GOT3 (cell line): ENCODE results near the gene MATK.
"Not testable (repeated sequence)": the region's sequence is repeated elsewhere in the genome, so short reads cannot be mapped to it uniquely, and the experiment has no call there.

ENCODE experiments used
- DNase-seq: peaks from one replicate; lab custom pipeline; 2025; ENCODE audit warnings: mixed read lengths; lab: John Stamatoyannopoulos, UW

The MATK gene

DNA sequence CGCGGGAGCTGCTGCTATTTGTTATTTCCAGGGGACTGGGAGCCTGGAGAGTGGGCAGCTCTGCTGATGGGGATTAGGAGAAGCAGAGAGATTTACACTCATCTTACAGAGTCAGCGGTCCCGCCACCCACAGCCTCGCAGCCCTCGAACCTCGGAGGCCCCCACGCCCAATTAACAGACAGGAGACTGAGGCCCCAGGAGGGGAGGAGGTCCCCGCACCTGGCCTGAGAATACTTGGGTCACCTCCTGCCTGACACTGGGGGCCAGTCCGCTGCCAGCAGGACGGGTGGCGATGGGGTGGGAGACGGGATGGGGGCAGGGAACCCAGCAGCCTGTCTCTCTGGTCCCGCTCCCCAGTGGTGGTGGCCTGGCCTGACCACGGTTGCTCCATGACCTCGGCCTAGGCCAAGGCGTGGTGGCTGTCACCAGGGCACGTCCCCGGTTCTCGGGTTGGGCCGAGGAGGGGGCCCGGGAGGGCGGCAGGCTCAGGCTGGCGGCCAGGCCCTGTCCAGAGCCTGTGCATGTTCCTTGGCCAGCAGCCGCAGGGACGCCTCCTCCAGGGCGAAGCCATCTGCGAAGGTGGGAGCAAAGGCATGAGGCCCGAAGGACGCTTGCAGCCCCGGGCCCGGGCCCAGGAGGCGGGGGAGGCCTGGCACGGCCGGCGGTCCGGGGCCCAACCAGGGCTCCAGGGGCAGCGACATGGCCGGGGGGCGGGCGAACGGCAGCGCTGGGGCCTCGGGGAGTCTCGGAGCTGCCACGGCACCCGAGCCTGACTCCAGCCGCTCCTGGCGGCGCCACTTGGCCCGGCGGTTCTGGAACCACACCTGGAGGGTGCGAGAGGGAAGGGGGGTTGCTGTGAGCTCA lies 15.8 kb downstream of the MATK start:
- no peak for DNase-seq

DNA sequence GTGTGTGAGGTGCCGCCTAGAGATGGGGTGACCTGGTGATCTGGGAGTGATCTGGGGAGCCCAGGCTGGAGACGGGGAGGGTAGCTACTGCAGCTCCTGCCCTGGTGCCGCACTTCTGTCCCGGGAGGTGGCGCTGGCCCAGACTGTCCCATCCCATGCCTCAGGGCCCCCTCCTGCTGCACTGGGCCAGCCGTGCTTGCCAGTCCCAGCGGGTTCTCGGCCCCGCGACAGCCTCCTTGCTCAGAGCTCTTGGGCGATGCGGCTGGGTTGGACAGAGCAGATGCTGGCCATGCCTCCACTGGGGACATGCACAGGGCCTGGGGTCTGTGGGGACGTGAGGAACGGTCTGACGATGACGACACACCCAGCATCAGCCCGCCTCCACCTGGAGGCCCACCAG lies 16.7 kb downstream of the MATK start:
- DNase-seq: no peak

DNA sequence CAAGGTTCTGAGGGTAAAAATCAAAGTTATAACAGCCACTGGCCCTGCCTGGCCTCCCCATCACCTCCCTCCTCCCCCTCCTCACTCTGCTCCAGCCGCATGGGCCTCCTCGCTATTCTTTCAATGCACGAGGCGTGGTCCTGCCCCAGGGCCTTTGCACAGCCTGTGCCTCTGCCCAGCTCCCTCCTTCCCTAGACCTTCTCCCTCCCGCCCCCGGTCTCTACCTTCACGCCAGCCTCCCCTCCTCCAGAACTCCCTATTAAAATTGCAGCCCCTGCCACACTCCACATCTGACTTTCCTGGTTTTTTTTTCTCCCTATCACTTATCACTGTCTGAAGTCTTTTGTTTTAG lies 17.5 kb downstream of the MATK start:
- no peak for DNase-seq

DNA sequence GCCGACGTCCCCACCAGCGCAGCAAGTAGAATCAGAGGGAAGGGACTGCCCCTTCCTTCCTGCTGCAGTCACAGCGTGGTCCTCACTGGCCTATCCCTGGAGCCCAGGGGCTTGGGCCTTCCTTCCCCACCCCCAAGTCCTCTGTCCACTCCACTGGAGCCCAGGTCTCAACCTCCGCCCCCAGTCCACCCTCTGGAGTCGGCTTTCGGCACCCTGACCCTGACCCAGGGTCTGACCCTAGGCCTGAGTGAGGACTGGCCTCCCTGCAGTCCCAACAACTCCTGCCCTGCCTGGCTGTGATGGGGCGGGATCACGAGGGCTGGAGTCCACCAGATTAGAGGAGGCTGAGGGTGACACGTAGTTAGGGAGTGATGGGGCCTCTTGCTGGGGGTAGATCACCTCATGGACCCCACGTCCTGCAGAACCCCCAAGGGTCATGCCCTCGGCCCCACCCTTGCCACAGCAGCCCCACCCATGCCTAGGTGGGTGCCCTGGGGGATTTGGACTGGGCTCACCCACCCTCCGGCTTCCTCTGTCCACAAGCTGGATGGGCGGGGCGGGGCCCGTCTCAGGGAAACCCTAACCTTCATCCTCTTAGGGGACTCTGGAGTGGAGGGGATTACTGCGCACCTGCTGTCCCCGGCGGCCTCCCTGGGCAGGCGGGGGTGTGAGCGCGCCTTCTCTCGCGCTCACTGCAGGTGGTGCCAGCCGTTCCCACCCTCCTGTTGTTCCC lies 18.0 kb downstream of the MATK start:
- DNase-seq: no peak

DNA sequence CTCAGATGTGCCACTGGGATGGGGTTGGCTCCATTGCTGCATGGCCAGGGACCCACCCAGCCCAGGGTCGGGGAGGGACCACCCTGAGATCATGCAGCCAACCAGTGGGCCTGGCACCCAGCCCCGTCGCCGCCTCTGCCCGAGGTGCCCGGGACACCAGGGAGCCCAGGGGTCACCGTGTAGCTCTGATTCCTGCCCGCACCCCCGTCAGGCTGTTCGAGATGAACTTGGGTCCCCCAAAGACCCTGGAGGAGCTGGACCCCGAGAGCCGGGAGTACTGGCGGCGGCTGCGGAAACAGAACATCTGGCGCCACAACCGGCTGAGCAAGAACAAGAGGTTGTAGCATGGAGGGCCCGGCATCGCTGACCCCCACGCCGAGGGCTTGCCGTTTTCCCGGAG lies 19.1 kb downstream of the MATK start:
- no peak for DNase-seq

DNA sequence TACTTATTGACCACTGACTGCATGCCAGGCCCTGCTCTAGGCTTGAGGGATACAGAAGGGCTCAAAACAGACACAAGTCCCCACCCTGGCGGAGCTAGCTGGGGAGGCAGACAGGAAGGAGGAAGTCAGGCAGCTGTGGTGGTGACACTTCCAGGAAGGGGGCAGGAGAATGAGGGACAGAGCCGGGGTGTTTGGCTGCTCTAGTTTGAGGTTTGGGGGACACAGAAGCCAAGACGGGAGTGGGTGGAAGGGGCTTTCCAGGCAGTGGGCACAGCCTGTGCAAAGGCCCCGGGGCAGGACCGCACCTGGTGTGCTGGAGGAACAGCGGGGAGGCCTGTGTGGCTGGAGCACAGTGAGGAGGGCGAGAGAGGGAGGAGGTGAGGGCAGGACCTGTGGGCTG lies 19.7 kb downstream of the MATK start:
- DNase-seq: no peak

DNA sequence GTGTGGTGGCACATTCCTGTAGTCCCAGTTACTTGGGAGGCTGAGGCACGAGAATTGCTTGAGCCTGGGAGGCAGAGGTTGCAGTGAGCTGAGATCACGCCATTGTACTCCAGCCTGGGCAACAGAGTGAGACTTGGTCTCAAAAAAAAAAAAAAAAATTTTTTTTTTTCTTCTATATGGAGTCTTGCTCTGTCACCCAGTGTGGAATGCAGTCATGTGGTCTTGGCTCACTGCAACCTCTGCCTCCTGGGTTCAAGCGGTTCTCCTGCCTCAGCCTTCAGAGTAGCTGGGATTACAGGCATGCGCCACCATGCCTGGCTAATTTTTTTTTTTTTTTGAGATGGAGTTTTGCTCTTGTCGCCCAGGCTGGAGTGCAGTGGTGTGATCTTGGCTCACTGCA lies 20.4 kb downstream of the MATK start:
- DNase-seq: not testable (repeated sequence)

DNA sequence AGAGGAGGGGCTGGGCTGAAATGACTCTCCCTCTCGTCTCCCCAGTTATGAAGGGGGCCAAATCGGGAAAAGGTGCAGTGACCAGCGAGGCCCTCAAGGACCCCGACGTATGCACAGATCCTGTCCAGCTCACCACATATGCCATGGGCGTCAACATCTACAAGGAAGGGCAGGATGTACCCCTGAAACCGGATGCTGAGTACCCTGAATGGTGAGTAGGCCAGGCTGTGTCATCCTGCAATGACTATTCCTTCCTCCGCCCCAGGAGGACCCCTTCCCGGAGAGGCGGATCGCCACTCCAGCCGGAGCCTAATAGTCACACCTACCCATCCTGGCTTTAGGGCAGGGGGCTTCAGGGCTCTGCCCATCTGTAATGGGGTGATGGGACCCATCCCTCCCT lies 21.1 kb downstream of the MATK start:
- no peak for DNase-seq

DNA sequence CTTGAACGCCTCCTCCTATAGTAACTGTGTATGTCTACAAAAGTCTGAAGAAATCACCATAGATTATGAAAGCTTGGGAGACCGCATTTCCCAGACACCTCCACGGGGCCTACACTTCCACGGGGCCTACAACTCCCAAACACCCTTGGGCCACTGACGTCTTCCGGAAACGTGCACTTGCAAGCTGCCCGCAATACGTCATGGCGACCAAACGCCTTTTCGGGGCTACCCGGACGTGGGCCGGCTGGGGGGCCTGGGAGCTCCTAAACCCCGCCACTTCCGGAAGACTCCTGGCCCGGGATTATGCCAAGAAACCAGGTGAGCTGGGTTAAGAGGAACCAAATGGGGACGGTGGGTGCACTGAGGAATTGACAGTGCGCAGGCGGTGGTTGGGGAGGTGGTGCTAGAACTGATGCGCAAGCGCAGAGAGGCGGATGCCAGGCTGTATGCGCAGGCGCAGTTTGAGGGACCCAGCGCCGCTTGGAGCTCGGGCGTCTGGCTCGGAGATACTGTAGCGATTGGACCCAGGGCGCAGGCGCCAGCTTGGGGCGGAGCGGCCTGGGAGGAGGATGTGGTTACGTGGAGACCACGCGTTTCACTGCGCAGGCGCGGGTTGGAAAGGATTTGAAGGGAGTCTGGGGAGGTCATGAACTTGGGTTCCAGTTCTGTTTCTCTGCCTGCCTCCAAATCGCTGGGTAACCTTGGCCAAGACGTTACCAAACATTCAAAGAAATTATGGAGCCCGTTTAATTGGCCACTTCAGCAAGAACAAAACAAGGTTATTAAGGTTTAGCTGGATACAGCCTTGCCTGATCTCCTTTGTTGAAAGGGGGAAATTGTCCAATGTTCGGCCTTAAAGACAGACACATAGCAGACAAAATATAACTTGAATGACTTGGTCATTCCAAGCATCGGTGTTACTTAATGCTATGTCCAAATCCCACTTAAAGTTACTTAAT lies 23.4 kb downstream of the MATK start, which contains the start of gene MRPL54:
TSS of gene MRPL54 (plus strand) at position 182 of the 959 bp plus-strand sequence. CDS start at position 201, 19 bp downstream.
- DNase-seq: peak; percentile 98

DNA sequence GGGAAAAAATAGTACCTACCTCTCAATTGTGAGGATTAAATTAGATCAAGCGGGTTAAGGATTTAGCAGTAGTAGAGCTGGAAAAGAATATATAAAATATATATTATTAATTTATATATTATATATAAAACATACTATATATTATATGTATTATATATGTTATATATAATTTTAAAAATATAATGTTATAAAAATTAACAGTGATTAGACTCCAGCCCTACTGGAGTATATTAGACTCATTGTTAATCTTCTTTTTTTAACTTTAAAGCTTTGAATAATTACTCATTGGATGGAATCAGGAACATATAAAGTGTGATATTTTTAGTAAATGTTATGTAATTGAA lies 24.1 kb downstream of the MATK start:
- no peak for DNase-seq

DNA sequence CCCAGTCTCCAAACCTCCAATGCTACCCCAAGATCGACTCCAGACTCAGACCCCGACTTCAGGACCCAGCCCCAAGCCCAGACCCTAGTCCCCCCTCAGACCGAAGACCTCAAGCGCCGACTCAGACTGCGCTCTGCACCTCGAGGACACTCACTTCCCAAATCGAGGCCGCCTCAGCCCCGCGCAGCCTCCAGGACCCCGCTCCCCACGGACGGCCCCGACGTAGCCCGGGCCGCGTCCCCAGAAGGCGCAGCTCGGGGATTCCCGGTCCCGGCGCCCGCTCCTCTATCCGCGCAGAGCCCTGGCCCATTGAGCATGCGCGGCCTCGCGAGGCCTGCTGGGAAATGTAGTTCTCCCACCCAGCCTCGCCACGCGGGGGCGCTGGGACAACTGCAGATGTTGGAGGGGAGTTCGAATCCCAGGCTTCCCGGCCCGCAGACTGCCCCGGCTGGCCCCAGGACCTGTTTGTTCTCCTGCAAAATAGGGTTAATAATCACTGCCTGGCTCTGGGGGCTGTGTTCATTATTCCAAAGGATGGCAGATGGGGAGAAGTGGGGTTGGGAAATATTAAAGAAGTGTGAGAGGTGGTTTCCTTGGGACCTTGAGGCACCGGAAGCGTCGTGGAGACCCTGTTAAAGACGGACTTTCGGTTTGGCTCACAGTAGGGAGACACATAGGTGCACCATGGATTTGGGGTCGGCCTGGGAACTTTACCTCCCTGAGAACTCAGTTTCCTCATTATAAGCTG lies 24.6 kb downstream of the MATK start, which contains the start of gene APBA3:
TSS of gene APBA3 (minus strand) at position 311 of the 748 bp plus-strand sequence. CDS start 1,428 bp downstream, outside the sequence.
- peak; percentile 51 for DNase-seq

DNA sequence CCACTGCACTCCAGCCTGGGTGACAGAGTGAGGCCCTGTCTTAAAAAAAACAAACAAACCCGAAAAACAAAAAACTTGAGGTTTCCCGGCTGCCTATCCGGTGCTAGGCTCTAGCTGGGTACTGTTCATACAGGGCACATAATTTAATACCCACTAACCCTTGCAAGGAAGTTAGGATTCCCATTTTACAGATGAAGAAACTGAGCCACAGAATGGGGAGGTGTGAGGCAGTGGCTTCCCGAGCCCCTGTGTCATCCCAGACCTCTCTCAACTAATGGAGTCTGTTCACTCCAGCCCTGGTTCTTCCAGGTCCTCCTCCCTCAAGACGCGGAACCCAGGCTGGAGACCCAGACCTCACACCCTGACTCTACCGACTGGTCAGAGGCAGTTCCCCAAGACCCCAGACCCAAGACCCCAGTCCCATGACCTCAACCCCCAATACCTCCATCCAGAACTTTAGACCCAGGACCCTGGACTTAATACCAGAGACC lies 25.3 kb downstream of the MATK start:
- DNase-seq: no peak

DNA sequence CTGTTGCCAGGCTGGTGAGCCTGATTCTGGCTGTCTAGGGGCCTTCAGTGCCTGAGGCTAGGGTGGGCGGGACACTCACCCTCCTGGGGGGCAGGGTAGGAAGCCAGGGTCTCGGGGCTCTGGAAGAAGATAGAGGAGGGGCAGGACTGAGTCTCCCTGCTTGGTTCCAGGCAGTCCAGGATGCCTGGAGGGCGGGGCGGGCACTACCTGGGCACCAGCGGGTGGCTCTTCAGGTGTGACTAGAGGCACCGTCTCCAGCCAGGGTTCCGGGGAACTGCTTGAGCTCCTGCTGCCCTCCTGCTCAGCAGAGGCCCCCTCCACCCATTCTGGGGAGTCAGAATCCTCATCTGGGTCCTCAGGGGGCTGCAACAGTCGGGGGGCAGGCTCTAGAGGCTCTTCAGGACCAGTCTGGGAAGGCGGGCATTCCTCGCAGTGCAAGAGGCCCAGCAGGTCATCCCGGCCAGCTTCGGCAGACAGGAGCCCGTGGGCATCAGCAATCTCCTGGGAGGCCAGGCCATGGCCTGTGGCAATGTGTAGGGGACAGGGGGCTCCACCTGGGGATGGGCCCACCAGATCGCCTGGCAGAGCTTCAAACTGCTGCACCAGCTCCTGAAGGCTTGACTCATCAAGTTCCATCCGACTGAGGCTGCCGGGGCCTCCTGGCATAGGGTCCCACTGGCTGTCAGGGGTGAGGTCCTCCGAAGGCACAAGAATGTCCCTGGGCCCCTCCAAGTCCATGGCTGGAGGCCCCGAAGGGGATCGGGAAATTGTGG lies 26.5 kb downstream of the MATK start:
- DNase-seq: no peak

DNA sequence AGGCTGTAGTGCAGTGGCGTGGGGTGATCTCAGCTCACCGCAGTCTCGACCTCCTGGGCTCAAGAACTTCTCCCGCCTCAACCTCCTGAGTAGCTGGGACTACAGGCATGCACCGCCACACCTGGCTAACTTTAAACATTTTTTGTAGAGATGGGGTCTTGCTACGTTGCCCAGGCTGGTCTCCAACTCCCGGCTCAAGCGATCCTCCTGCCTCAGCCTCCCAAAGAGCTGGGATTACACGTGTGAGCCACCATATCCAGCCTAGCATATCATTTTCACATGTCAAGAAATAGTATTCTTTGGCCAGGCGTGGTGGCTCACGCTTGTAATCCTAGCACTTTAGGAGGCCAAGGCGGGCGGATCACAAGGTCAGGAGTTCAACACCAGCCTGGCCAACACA lies 27.9 kb downstream of the MATK start:
- DNase-seq: not testable (repeated sequence)

DNA sequence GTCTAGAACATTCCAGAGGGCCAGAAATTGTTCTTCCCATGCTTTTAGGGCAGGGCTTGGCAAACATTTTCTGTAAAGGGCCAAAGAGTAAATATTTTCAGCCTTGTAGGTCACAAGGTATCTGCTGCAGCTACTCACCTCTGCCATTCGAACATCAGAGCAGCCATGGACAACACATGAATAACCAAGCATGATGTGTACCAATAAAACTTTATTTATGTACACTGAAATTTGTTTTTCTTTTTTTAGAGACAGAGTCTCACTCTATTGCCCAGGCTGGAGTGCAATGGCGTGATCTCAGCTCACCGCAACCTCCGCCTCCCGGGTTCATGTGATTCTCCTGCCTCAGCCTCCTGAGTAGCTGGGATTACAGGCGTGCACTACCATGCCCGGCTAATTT lies 28.5 kb downstream of the MATK start:
- DNase-seq: not testable (repeated sequence)

DNA sequence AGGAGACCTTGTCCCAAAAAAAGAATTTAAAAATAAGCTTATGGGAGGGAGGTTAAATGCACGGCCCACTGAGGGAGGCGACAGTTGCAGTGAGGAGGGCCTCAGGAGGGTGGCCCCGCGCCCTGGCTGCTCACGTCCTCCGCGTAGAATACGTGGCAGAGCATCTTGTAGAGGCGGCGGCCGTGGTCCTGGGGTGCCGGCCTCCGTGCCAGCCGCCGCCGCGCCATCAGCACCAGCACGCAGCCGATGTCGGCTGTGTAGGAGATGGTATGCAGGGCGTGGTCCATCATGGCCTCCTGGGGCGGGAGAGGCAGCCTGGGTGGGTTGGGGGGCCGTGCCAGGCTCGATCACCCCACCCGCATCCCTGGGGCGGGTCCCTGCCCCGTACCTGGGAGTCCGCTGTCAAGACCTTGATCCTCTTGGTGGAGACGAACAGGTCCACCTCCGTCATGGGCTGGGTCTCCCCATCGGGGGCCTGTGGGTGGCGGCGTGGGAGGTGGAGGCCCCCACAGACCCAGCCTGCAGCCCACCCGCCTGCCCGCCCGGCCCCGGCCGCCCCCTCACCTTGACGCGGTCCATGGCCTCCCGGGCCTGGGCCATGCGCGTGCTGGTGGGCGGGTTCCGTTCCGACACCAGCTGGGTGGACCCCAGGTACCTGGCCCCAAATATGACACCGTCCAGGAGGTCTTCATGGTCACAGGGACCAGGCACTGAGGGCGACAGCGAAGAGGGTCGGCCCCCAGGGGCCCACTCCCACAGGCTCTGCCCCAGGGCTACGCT lies 32.4 kb downstream of the MATK start:
- no peak for DNase-seq

DNA sequence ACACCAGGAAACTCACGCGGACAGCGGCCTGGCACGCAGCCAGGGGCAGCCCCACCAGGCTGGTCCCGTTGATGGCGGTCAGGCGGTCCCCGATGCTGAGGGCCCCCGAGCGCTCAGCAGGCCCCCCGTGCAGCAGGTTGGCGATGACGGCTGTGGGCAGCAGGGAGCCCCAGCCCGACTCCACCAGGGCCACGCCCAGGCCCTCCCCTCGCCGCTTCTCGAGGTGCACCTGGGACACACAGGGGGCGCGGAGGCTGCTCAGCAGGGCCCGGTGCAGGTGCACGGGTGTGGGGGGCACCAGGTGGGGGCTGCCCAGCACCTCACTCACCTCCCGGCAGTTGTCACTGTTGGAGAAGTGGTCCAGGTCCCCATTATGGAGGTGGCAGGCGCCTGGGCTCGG lies 33.7 kb downstream of the MATK start:
- DNase-seq: no peak

DNA sequence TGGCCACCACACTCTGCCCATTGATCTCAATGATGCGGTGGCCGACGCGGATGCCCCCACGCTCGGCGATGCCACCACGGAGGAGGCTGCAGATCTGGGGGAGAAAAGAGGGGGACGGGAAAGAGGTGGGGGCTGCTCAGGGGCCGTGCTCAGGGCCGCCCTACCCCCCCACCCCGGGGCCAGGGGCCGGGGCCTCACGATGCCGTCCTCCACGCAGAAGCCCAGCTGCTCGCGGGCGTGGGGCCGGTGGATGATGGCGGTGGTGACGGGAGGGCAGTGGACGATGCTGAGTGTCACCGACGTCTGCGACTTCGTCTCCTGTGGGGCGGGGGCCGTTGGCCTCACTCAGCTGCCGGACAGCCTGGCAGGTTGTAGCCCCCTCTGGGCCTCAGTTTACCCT lies 34.9 kb downstream of the MATK start:
- DNase-seq: no peak

DNA sequence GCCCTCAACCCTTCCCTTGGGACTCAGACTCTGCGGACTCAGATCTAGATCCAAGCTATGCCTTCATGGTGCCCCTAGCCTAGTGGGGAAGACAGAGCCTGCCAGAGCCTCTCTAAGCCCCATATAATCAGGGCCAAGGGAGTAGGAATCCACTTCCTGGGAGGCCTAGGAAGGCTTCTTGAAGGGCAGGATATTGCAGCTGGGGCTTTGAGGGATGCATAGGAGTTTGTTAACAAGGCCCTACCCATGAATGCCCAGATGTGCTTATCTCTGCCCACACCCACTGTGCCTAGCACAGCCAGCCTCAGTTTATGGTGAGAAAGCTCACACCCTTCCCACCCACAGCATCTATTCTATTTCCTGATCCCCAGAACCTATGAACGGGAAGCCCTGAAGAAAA lies 36.0 kb downstream of the MATK start:
- DNase-seq: no peak

DNA sequence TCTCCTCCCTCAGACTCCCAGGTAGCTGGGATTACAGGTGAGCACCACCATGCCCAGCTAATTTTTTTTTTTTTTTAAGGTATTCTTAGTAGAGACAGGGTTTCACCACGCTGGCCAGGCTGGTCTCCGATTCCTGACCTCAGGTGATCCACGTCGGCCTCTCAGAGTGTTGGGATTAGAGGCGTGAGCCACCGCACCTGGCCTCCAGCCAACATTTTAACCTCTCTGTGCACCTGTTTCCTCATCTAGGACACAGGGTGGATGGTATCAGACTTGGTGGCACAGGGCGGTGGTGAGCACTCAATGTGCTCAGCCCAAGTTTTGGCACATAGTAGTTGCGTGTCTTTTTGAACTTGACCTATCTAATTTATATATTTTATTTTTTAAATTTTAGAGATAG lies 37.2 kb downstream of the MATK start:
- no peak for DNase-seq
